K562 (cell line): Measurements from ENCODE around the gene ANKRD33. TPM values are rescaled to one million over a fixed set of nuclear protein-coding genes. Genes with fewer than 3 reads are reported as not detected.
A peak's percentile ranks its signal among the peaks of the same experiment; 100 is the strongest.

Experiments
- BDP1 ChIP-seq: IDR thresholded peaks from 3 replicates; pipeline ENCODE4 v1.6.1; 2011; ENCODE audit not compliant: insufficient read length, insufficient read depth
- FOXJ2 ChIP-seq: fragments of 200-800 bp; sonication (Bioruptor generic); IDR thresholded peaks from 2 replicates; pipeline ENCODE4 v1.6.1; 2016; ENCODE audit warnings: missing genetic modification characterization, missing compliant biosample characterization
- HOXB6 ChIP-seq: fragments of 250-450 bp; sonication (Bioruptor Pico); IDR thresholded peaks from 2 replicates; pipeline ENCODE4 v1.5.1; 2022; ENCODE audit warnings: mild to moderate bottlenecking, borderline replicate concordance
- MCM2 ChIP-seq: fragments of 450-650 bp; IDR thresholded peaks from 2 replicates; pipeline ENCODE4 v1.6.1; 2017; ENCODE audit warnings: low read depth, mild to moderate bottlenecking
- MYBL2 ChIP-seq, 2 experiments: fragments of 450-650 bp in 1 of 2; sonication (generic) in 1 of 2; formaldehyde crosslinking in 1 of 2; IDR thresholded peaks; 2 replicates each; pipeline versions ENCODE4 v1.6.1 to v1.8.1; 2017 to 2022; ENCODE audit warnings: borderline replicate concordance in 1 of 2, inconsistent platforms in 1 of 2, low read depth in 1 of 2, mild to moderate bottlenecking in 1 of 2, missing genetic modification reagents in 1 of 2, moderate library complexity in 1 of 2
- RBM14 ChIP-seq: fragments of 200-400 bp; formaldehyde crosslinking; IDR thresholded peaks from 2 replicates; pipeline ENCODE4 v1.6.1; 2018; ENCODE audit warnings: low read depth, mild to moderate bottlenecking, low read length, moderate library complexity, borderline replicate concordance; ENCODE audit not compliant: insufficient read depth
- SMAD4 ChIP-seq: fragments of 250-450 bp; sonication (Bioruptor Pico); conservative IDR thresholded peaks from 2 replicates; pipeline ENCODE4 v1.8.0; 2021; ENCODE audit warnings: inconsistent platforms, mild to moderate bottlenecking, moderate library complexity
- ZFPM2 ChIP-seq: fragments of 250-450 bp; sonication (Bioruptor Pico); IDR thresholded peaks from 2 replicates; pipeline ENCODE4 v1.5.1; 2022; ENCODE audit warnings: mild to moderate bottlenecking
- ZNF589 ChIP-seq: fragments of 200-800 bp; sonication (Bioruptor generic); IDR thresholded peaks from 2 replicates; pipeline ENCODE4 v1.6.1; 2016; ENCODE audit warnings: low read depth, missing genetic modification characterization, missing compliant biosample characterization
- ZNF766 ChIP-seq: fragments of 200-800 bp; sonication (Bioruptor generic); conservative IDR thresholded peaks from 2 replicates; pipeline ENCODE4 v1.6.1; 2016; ENCODE audit warnings: missing genetic modification characterization, missing compliant biosample characterization
- polyA plus RNA-seq, 8 experiments: library from polyadenylated mRNA; depleted of rRNA in 4 of 8; stranded (reverse) in 5 of 8; unstranded in 3 of 8; fragments of >200 nt; fragmentation: Nextera tagmentation in 2 of 8; fragmentation: Illumina TruSeq in 1 of 8; extraction: Ambion mirVana in 2 of 8; extraction: Trizol in 1 of 8; gene quantifications; 2 replicates each; pipeline versions ENCODE4 v1.2.1 to v1.2.3, GENCODE V29; 2011 to 2014; ENCODE audit warnings: inconsistent platforms in 1 of 8, missing spikeins in 1 of 8
- total RNA-seq, 7 experiments: library from RNA; depleted of rRNA in 6 of 7; stranded (reverse); fragments of >200 nt in 6 of 7; fragmentation: Illumina TruSeq in 2 of 7; extraction: Trizol in 2 of 7; gene quantifications; 2 replicates each; pipeline versions ENCODE4 v1.2.1 to v1.2.3, GENCODE V29; 2011 to 2021; ENCODE audit warnings: low replicate concordance in 1 of 7
- TF ChIP-seq, protein P1 (sequence below): sonication (generic); formaldehyde crosslinking; IDR thresholded peaks from 2 replicates; pipeline ENCODE4 v1.8.0; 2023; ENCODE audit warnings: missing genetic modification reagents, mild to moderate bottlenecking, borderline replicate concordance
- TF ChIP-seq, protein P2 (sequence below): fragments of 250-450 bp; sonication (Bioruptor Pico); IDR thresholded peaks from 2 replicates; pipeline ENCODE4 v1.5.0; 2021; ENCODE audit warnings: mild to moderate bottlenecking, borderline replicate concordance
- TF ChIP-seq, protein P3 (sequence below), 2 experiments: IDR thresholded peaks; 2 replicates each; pipeline ENCODE4 v1.6.1; 2011; ENCODE audit warnings: borderline replicate concordance in 1 of 2, control low read depth in 1 of 2, low read depth in 1 of 2, low read length in 1 of 2, mild to moderate bottlenecking in 1 of 2, mixed read lengths in 1 of 2, moderate library complexity in 1 of 2; ENCODE audit not compliant: insufficient read depth in 1 of 2, insufficient read length in 1 of 2, poor library complexity in 1 of 2, severe bottlenecking in 1 of 2; ENCODE audit errors: extremely low read depth in 1 of 2
- TF ChIP-seq, protein P4 (sequence below): fragments of 450-650 bp; IDR thresholded peaks from 2 replicates; pipeline ENCODE4 v1.6.1; 2016; ENCODE audit warnings: mild to moderate bottlenecking

Gene ANKRD33
- total and polyA plus RNA-seq, 9 of the 15 experiments (the other 6 are each of a cell fraction or from before 2014, with no cell fraction given), result 0.04 to 0.11 (median 0.07) TPM; not detected in 4

DNA sequence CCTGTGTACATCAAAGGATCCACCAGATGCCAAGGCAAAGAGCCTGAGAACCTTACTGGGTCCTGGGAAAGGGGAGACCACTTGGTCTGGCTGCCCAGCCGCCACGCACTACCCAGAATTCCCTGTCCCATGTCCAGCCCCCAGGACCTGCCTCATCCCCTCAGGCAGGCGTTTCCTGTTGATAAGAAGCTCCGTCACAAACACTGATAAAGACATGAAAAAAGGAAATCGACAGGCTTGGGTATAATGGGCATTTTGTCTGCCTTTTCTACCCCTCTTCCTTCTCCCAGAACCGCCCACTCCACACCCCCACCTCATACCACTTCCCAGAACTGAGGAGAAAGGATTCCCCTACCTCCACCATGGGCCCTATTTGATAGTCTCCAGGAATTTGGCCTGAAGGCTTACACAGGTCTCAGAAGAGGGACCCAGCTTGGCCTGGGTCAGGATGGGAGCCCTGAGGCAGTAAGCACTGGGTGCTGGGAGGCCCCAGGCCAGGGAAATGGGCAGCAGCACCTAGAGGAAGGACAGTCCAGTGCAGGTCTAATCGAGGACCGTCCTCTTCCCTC is 38.2 kb downstream of the ANKRD33 start (continued):
- TF ChIP-seq, protein P1, sequence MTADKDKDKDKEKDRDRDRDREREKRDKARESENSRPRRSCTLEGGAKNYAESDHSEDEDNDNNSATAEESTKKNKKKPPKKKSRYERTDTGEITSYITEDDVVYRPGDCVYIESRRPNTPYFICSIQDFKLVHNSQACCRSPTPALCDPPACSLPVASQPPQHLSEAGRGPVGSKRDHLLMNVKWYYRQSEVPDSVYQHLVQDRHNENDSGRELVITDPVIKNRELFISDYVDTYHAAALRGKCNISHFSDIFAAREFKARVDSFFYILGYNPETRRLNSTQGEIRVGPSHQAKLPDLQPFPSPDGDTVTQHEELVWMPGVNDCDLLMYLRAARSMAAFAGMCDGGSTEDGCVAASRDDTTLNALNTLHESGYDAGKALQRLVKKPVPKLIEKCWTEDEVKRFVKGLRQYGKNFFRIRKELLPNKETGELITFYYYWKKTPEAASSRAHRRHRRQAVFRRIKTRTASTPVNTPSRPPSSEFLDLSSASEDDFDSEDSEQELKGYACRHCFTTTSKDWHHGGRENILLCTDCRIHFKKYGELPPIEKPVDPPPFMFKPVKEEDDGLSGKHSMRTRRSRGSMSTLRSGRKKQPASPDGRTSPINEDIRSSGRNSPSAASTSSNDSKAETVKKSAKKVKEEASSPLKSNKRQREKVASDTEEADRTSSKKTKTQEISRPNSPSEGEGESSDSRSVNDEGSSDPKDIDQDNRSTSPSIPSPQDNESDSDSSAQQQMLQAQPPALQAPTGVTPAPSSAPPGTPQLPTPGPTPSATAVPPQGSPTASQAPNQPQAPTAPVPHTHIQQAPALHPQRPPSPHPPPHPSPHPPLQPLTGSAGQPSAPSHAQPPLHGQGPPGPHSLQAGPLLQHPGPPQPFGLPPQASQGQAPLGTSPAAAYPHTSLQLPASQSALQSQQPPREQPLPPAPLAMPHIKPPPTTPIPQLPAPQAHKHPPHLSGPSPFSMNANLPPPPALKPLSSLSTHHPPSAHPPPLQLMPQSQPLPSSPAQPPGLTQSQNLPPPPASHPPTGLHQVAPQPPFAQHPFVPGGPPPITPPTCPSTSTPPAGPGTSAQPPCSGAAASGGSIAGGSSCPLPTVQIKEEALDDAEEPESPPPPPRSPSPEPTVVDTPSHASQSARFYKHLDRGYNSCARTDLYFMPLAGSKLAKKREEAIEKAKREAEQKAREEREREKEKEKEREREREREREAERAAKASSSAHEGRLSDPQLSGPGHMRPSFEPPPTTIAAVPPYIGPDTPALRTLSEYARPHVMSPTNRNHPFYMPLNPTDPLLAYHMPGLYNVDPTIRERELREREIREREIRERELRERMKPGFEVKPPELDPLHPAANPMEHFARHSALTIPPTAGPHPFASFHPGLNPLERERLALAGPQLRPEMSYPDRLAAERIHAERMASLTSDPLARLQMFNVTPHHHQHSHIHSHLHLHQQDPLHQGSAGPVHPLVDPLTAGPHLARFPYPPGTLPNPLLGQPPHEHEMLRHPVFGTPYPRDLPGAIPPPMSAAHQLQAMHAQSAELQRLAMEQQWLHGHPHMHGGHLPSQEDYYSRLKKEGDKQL (CRISPR knock-in tag), result no peak
- TF ChIP-seq SMAD4 (CRISPR knock-in tag) (peak; percentile 80), HOXB6 (CRISPR knock-in tag) (no peak), FOXJ2 (tag) (0 out of 2 replicates have a peak, but pooled peaks have one; percentile 43), BDP1 (no peak), ZNF589 (CRISPR knock-in tag) (peak; percentile 81; the same call in 1 of the 2 replicates), ZFPM2 (CRISPR knock-in tag) (no peak), RBM14 (no peak), MCM2 (no peak), ZNF766 (CRISPR knock-in tag) (peak; percentile 62; the same call in 1 of the 2 replicates), MYBL2 (IDR thresholded peaks at IDR 0.05; ENCODE audit: low read depth) (no peak), MYBL2 (CRISPR knock-in tag; IDR thresholded peaks at IDR 0.05; ENCODE audit: borderline replicate concordance) (no peak)
- TF ChIP-seq, protein P2, sequence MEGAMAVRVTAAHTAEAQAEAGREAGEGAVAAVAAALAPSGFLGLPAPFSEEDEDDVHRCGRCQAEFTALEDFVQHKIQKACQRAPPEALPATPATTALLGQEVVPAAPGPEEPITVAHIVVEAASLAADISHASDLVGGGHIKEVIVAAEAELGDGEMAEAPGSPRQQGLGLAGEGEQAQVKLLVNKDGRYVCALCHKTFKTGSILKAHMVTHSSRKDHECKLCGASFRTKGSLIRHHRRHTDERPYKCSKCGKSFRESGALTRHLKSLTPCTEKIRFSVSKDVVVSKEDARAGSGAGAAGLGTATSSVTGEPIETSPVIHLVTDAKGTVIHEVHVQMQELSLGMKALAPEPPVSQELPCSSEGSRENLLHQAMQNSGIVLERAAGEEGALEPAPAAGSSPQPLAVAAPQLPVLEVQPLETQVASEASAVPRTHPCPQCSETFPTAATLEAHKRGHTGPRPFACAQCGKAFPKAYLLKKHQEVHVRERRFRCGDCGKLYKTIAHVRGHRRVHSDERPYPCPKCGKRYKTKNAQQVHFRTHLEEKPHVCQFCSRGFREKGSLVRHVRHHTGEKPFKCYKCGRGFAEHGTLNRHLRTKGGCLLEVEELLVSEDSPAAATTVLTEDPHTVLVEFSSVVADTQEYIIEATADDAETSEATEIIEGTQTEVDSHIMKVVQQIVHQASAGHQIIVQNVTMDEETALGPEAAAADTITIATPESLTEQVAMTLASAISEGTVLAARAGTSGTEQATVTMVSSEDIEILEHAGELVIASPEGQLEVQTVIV (CRISPR knock-in tag), result no peak
- TF ChIP-seq, protein P3, sequence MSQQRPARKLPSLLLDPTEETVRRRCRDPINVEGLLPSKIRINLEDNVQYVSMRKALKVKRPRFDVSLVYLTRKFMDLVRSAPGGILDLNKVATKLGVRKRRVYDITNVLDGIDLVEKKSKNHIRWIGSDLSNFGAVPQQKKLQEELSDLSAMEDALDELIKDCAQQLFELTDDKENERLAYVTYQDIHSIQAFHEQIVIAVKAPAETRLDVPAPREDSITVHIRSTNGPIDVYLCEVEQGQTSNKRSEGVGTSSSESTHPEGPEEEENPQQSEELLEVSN (IDR thresholded peaks at IDR 0.05; ENCODE audit: borderline replicate concordance in 1 of 2, extremely low read depth in 1 of 2, insufficient read depth in 1 of 2, insufficient read length in 1 of 2, low read depth in 1 of 2, low read length in 1 of 2, poor library complexity in 1 of 2, severe bottlenecking in 1 of 2), result peak in 1 of 2 experiments; percentile 33
- TF ChIP-seq, protein P4, sequence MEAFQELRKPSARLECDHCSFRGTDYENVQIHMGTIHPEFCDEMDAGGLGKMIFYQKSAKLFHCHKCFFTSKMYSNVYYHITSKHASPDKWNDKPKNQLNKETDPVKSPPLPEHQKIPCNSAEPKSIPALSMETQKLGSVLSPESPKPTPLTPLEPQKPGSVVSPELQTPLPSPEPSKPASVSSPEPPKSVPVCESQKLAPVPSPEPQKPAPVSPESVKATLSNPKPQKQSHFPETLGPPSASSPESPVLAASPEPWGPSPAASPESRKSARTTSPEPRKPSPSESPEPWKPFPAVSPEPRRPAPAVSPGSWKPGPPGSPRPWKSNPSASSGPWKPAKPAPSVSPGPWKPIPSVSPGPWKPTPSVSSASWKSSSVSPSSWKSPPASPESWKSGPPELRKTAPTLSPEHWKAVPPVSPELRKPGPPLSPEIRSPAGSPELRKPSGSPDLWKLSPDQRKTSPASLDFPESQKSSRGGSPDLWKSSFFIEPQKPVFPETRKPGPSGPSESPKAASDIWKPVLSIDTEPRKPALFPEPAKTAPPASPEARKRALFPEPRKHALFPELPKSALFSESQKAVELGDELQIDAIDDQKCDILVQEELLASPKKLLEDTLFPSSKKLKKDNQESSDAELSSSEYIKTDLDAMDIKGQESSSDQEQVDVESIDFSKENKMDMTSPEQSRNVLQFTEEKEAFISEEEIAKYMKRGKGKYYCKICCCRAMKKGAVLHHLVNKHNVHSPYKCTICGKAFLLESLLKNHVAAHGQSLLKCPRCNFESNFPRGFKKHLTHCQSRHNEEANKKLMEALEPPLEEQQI, result no peak
